Thyroid gland (tissue), 4 donors: ENCODE measurements around the gene C10orf90.

ENCODE experiments used
- CTCF ChIP-seq, 6 experiments: fragments of 200-600 bp in 3 of 6; fragments of 450-650 bp in 3 of 6; sonication (generic) in 3 of 6; IDR thresholded peaks; one replicate each; pipeline ENCODE4 v1.5.1; 2016 to 2019; ENCODE audit warnings: antibody characterized with exemption in 6 of 6, mild to moderate bottlenecking in 2 of 6, inconsistent platforms in 1 of 6, moderate library complexity in 1 of 6
- POLR2A ChIP-seq, 2 donors: fragments of 450-650 bp; IDR thresholded peaks; one replicate each; pipeline ENCODE4 v1.6.1; 2017; ENCODE audit warnings: antibody characterized with exemption in 2 of 2, mild to moderate bottlenecking in 2 of 2, moderate library complexity in 1 of 2

DNA sequence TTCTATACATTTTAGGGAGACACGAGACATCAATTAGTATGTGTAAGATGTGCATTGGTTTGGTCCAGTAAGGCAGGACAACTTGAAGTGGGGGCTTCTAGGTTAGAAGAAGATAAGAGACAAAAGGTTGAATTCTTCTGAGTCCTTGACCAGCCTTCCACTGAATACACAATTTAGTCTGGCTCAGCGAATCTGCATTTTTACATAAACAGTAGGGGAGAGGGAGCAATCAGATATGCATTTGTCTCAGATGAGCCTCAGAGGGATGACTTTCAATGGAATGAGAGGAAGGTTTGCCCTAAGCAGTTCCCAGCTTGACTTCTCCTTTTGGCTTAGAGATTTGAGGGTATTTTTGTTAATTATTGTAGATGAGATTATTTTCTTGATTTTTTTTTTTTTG lies 20.0 kb upstream of the C10orf90 start:
- TF ChIP-seq CTCF (IDR thresholded peaks at IDR 0.05) (no peak), POLR2A (IDR thresholded peaks at IDR 0.05) (no peak)
